ENCODE measurements around the gene NRG3. TPM values are rescaled to one million over a fixed set of nuclear protein-coding genes. Genes with fewer than 3 reads are reported as not detected.

NRG3 gene
- total RNA-seq, 1 experiment from 2014 or later: not detected

DNA sequence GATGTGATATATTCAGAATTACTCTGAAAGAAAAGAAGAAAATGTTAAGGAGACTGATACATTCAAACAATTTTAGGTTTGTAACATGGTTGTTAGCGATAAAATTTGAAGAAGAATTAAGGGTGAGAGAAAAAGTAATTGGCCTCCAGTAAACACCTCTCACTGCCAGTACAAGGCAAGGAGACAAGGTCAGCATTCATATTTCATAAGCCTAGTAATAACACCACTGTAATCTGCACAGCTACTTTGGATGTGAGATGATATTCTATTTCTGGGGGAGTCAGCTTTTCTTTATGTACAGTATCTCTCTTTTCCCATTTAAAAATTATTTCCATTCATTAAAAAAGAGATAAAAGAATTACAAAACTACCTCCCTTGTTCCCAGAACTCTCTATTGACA is 621.1 kb downstream of the NRG3 start:
- no peaks in the 10 kb centered on the region for H3K79me2 ChIP-seq (ENCODE audit: insufficient read depth, low read length)
- no peak for DNase-seq (ENCODE audit: low read depth, low spot score)
- H2AFZ ChIP-seq (ENCODE audit: low read depth, low read length, poor library complexity, severe bottlenecking): no peak overlapping the region
- no peaks in the 10 kb centered on the region for H3K36me3 ChIP-seq (ENCODE audit: control insufficient read depth in 1 of 2, insufficient read depth in 2 of 2, low read length in 2 of 2)
- no peak overlapping the region for H3K4me2 ChIP-seq (ENCODE audit: low read length)
- ChIA-PET CTCF (no interaction called here), POLR2A (no interaction called here), RAD21 (ENCODE audit: low non-redundant PET in 1 of 2, low total read pairs in 2 of 2, uncharacterized antibody in 2 of 2, unreplicated experiment in 2 of 2) (no interaction called here)
- ATAC-seq: no peak
- no peaks in the 10 kb centered on the region for H3K4me1 ChIP-seq (ENCODE audit: control insufficient read depth in 1 of 2, insufficient read depth in 2 of 2, low read length in 2 of 2)
- TF ChIP-seq, protein P1, sequence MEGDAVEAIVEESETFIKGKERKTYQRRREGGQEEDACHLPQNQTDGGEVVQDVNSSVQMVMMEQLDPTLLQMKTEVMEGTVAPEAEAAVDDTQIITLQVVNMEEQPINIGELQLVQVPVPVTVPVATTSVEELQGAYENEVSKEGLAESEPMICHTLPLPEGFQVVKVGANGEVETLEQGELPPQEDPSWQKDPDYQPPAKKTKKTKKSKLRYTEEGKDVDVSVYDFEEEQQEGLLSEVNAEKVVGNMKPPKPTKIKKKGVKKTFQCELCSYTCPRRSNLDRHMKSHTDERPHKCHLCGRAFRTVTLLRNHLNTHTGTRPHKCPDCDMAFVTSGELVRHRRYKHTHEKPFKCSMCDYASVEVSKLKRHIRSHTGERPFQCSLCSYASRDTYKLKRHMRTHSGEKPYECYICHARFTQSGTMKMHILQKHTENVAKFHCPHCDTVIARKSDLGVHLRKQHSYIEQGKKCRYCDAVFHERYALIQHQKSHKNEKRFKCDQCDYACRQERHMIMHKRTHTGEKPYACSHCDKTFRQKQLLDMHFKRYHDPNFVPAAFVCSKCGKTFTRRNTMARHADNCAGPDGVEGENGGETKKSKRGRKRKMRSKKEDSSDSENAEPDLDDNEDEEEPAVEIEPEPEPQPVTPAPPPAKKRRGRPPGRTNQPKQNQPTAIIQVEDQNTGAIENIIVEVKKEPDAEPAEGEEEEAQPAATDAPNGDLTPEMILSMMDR (IDR thresholded peaks at IDR 0.05 in 2 of 3, conservative IDR thresholded peaks at IDR 0.05 in 1 of 3; ENCODE audit: borderline replicate concordance in 1 of 3, insufficient read depth in 1 of 3, low read depth in 2 of 3, low read length in 2 of 3): no peak
- no peak for TF ChIP-seq ELF1 (IDR thresholded peaks at IDR 0.05; ENCODE audit: borderline replicate concordance, low read depth)
- no peak for TF ChIP-seq EGR1 (IDR thresholded peaks at IDR 0.05; ENCODE audit: low read depth)
- no peak for TF ChIP-seq YY1 (IDR thresholded peaks at IDR 0.05; ENCODE audit: extremely low read depth, insufficient replicate concordance, low read depth, low read length)
- TF ChIP-seq, protein P2, sequence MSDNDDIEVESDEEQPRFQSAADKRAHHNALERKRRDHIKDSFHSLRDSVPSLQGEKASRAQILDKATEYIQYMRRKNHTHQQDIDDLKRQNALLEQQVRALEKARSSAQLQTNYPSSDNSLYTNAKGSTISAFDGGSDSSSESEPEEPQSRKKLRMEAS (IDR thresholded peaks at IDR 0.05): no peak
- no peak for TF ChIP-seq EZH2phosphoT487 (IDR thresholded peaks at IDR 0.05; ENCODE audit: borderline replicate concordance)
- no peaks in the 10 kb centered on the region for H3K27me3 ChIP-seq (ENCODE audit: insufficient read depth, low read length)
- H3K9me2 ChIP-seq (ENCODE audit: insufficient read depth): no peaks in the 10 kb centered on the region
- no peak overlapping the region for H3K4me3 ChIP-seq (replicated peaks in 1 of 2; ENCODE audit: low read depth in 1 of 2, low read length in 2 of 2)
- BruUV-seq (replicated peaks): no TSS peak
- intact Hi-C loops (cut with micrococcal nuclease): no loop called here
- H4K20me1 ChIP-seq (ENCODE audit: insufficient read depth): no peaks in the 10 kb centered on the region
- no peak overlapping the region for H3K27ac ChIP-seq (ENCODE audit: low read depth, low read length)
- no peak overlapping the region for H3K9ac ChIP-seq (ENCODE audit: low read length)
- peaks cover 3 to 22% of the 10 kb centered on the region in 2 experiments; a peak in 2 of 4 replicates for H3K9me3 ChIP-seq (ENCODE audit: control insufficient read depth in 1 of 2, insufficient read depth in 1 of 2, low read depth in 1 of 2, low read length in 2 of 2)

DNA sequence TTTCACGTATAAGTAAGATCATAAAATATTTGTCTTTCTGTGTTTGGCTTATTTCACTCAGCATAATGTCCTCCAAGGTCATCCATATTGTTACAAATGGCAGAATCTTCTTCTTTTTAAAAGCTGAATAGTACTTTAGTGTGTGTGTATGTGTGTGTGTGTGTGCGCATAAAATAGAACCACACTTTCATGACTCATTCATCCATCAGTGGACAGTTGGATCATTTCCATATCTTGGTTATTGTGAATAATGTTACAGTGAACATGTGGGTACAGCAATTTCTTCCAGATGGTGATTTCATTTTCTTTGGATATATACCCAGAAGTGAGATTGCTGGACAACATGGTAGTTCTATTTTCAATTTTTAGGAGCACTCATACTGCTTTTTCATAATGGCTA is 622.4 kb downstream of the NRG3 start:
- ChIA-PET POLR2A (no interaction called here), CTCF (no interaction called here), RAD21 (ENCODE audit: low non-redundant PET in 1 of 2, low total read pairs in 2 of 2, uncharacterized antibody in 2 of 2, unreplicated experiment in 2 of 2) (no interaction called here)
- ATAC-seq (no peak), DNase-seq (ENCODE audit: low read depth, low spot score) (no peak)
- no peak overlapping the region for H3K9ac ChIP-seq (ENCODE audit: low read length)
- H3K4me1 ChIP-seq (ENCODE audit: control insufficient read depth in 1 of 2, insufficient read depth in 2 of 2, low read length in 2 of 2): no peaks in the 10 kb centered on the region
- no peaks in the 10 kb centered on the region for H3K36me3 ChIP-seq (ENCODE audit: control insufficient read depth in 1 of 2, insufficient read depth in 2 of 2, low read length in 2 of 2)
- H3K79me2 ChIP-seq (ENCODE audit: insufficient read depth, low read length): no peaks in the 10 kb centered on the region
- no TSS peak for BruUV-seq (replicated peaks)
- no peak overlapping the region for H3K4me3 ChIP-seq (replicated peaks in 1 of 2; ENCODE audit: low read depth in 1 of 2, low read length in 2 of 2)
- H2AFZ ChIP-seq (ENCODE audit: low read depth, low read length, poor library complexity, severe bottlenecking): no peak overlapping the region
- H3K4me2 ChIP-seq (ENCODE audit: low read length): no peak overlapping the region
- intact Hi-C loops (cut with micrococcal nuclease): no loop called here
- H3K27ac ChIP-seq (ENCODE audit: low read depth, low read length): no peak overlapping the region
- H3K9me3 ChIP-seq (ENCODE audit: control insufficient read depth in 1 of 2, insufficient read depth in 1 of 2, low read depth in 1 of 2, low read length in 2 of 2): peaks cover 3 to 22% of the 10 kb centered on the region in 2 experiments; a peak in 2 of 4 replicates
- no peaks in the 10 kb centered on the region for H3K9me2 ChIP-seq (ENCODE audit: insufficient read depth)
- no peaks in the 10 kb centered on the region for H3K27me3 ChIP-seq (ENCODE audit: insufficient read depth, low read length)
- no peaks in the 10 kb centered on the region for H4K20me1 ChIP-seq (ENCODE audit: insufficient read depth)
- no peak for TF ChIP-seq ZFX (IDR thresholded peaks at IDR 0.05)
- no peak for TF ChIP-seq SRF (IDR thresholded peaks at IDR 0.05; ENCODE audit: low read depth)
- TF ChIP-seq EZH2 (IDR thresholded peaks at IDR 0.05): no peak
- no peak for TF ChIP-seq CEBPB (IDR thresholded peaks at IDR 0.05; ENCODE audit: low read depth)
- no peak for TF ChIP-seq POLR2AphosphoS5 (IDR thresholded peaks at IDR 0.05; ENCODE audit: low read depth, low read length)
- TF ChIP-seq SIN3A (IDR thresholded peaks at IDR 0.05; ENCODE audit: low read depth): no peak
- TF ChIP-seq FOSL1 (IDR thresholded peaks at IDR 0.05; ENCODE audit: low read depth): no peak
- no peak for TF ChIP-seq SP1 (IDR thresholded peaks at IDR 0.05; ENCODE audit: low read depth)
- TF ChIP-seq, protein P3, sequence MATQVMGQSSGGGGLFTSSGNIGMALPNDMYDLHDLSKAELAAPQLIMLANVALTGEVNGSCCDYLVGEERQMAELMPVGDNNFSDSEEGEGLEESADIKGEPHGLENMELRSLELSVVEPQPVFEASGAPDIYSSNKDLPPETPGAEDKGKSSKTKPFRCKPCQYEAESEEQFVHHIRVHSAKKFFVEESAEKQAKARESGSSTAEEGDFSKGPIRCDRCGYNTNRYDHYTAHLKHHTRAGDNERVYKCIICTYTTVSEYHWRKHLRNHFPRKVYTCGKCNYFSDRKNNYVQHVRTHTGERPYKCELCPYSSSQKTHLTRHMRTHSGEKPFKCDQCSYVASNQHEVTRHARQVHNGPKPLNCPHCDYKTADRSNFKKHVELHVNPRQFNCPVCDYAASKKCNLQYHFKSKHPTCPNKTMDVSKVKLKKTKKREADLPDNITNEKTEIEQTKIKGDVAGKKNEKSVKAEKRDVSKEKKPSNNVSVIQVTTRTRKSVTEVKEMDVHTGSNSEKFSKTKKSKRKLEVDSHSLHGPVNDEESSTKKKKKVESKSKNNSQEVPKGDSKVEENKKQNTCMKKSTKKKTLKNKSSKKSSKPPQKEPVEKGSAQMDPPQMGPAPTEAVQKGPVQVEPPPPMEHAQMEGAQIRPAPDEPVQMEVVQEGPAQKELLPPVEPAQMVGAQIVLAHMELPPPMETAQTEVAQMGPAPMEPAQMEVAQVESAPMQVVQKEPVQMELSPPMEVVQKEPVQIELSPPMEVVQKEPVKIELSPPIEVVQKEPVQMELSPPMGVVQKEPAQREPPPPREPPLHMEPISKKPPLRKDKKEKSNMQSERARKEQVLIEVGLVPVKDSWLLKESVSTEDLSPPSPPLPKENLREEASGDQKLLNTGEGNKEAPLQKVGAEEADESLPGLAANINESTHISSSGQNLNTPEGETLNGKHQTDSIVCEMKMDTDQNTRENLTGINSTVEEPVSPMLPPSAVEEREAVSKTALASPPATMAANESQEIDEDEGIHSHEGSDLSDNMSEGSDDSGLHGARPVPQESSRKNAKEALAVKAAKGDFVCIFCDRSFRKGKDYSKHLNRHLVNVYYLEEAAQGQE (IDR thresholded peaks at IDR 0.05; ENCODE audit: low read depth): no peak
- TF ChIP-seq, protein P2 (IDR thresholded peaks at IDR 0.05): no peak
- TF ChIP-seq RAD21 (IDR thresholded peaks at IDR 0.05; ENCODE audit: low read depth): no peak
- TF ChIP-seq ZNF274 (IDR thresholded peaks at IDR 0.05; ENCODE audit: low read depth, low read length): no peak
